CD4-positive, alpha-beta T cell treated with Interleukin-21 for 1 hour (primary cell): ENCODE measurements around the gene RBM20.
"Not testable (repeated sequence)": the region's sequence is repeated elsewhere in the genome, so short reads cannot be mapped to it uniquely, and the experiment has no call there.

Experiments
- DNase-seq: peaks from one replicate; pipeline ENCODE4 v3.0.0-alpha.2; 2020

Gene RBM20

DNA sequence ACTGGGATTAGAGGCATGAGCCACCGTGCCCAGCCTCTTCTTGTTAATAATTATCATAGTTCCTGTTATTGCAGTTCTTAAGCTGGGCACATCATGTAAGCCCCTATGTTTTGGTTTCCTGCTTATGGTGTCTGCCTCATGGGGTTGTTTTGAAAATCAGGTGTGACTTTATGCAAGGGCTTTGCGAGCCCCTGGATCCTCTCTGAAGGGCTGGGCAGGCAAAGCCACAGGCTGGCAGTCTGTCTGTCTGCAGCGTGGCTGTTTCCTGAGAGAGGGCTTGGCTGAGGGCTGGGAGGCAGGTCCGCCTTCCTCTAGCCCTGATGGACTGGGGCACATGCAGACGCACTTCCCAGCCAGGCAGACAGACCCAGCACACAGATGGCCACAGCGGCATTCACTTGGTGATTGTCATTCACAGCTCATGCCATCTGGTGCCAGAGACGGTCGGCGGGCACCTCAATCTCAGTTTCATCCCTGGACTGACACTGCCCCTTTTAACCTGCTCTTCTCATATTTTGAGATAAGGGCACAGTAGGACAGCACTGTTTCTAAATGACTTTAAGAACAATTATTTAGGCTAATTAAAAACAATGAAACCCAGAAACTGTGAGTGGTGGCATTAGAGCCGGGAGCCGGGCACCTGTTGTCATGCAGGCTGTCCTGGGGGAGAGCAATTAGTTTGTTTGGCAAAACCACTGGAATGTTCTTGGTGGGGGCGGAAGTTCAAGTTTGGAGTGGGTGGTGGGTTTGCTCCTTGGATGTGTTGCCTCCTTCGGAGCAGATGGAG, 35.5 kb downstream of the RBM20 start:
- no peak for DNase-seq

DNA sequence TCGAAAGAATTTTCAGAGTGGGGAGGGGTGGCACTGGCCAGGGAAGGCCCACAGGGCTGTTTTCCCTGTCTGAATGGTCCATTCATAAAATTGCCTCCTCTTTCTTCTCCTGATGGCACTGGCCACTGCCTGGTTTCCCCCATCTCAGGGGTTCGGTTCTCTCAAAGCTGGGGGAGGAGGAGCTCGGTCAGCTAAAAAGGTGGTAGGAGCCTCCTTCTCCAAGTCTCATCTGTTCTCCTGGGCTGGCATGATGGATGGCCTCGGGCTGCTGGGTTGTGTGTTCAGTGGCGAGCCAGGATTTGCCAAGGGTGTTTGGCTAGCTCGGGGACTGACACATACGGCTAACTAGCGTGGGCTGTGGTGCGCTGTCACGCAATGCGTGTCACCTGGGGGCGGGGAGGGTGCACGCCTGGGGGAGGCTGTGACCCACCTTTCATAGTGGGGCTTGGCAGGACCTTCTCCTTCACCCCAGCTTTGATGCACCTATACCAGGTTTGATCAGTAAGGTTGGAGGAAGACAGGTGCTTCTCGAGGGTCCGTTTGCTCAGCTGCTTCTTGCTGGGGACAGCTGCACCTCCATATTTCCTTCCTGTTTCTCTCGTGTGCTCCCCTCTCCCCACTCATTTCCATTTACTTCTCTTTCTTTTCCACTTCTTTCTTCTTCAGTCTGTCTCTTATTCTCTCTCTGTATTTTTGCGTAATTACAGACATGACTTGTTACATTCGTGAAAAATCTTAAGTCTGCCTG, 36.3 kb downstream of the RBM20 start:
- no peak for DNase-seq

DNA sequence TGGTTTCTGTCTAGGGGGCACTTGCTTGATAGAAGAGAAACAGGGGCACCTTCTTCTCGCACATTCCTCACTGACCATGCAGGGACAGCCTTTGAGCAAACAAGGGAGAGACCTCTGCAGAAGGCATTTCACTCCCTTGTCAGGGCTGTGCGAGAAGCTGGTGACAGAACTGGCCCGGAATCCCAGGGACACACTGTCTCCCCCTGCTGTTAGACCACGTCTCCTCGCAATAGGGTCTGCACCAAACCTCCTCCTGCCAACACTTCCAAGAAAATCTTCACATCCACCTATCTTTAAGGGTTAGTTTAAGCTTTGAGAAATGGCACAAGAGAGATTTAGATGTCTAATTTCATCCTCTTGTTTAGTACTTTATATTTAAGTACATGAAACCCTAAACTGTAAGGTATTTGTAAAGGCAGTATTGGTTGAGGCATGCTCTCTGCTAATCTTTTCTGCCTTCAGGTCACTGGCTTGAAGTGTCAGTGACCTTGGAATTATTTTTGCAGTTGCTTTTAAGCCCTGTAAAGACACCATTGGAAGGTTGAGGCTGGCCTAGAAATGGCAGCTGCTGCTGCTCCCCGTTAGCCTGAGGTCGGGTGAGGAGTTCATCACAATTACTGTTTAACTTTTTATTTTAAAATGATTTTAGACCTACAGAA, 37.0 kb downstream of the RBM20 start:
- DNase-seq, result peak; percentile 17

DNA sequence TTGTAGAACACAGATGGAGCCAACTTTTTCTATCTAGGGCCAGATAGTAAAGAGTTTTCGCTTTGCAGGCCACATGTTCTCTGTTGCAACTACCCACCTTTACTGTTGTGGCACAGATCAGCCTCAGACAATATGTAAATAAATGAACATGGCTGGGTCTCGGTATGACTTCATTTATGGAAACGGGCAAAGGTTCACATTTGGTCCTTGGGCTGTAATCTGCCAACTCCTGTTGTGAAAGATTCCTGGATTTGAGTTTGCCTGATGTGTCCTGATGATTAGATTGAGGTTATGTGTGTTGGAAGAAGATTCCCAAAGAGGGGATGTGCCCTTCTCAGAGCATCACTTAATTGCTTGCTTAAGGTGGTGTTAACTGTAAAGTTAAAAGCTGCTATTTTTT, 38.2 kb downstream of the RBM20 start:
- no peak for DNase-seq

DNA sequence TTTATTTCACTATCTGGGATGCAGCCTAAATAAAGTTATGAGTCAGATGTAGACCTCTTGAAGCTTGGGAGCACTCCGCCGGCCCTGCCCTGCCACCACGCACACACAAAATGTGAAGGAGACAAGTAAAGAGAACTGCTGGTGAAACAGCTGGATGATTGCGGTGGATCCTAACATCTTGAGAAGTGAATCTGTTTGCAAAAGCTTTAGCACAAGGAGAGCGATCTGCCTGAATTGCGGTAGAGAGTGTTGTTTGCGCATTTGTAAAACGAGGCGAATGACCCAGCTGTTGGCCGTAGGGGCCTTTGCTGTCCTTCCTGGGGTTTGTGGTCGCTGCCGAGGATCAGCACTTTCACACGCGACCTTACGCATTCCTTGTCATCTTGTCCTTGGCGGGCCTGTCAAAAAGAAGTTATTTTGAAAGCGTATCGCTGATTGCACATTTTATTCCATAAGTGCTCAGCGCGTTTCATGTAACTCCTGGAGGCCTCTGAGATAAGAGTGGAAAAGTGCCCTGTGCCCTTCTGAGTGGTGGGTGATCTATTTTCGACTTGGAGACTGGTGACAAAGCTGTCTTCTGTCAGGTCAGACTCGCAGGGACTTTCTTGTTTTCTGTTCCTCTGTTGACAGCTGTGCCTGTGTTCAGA, 40.8 kb downstream of the RBM20 start:
- no peak for DNase-seq

DNA sequence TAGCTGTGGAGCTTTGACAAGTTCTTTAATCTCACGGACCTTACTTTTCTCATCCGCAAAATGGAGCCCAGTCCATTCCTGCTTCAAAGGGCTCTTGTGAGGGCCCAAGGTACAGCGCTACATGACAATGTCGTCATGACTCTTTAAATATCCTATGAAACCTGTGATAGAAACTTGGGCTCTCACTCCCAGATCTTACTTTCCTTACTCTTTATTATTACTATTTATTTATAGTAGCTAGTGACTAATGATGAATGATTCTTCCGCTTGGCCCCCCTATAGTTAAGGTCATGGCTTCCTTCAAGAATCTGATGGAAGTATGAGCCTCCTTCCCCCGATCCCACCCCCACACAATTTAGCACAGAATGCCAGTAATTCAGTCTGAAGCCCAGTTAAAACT, 41.9 kb downstream of the RBM20 start:
- no peak for DNase-seq

DNA sequence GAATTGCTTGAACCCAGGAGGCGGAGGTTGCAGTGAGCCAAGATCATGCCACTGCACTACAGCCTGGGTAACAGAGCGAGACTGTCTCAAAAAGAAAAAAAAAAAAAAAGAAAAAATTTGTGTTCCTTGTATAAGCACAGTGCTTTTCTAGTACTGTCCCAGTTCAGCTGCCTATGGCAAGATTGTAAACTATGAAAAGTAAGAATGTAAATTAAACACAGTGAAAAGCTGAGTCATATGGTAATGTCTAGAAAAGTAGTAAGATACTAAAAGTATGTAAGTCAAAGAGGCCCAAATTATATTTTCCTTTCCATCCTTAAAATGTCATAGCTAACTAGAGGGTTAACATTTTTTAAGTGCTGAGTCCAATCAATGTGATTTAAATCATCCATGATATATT, 42.8 kb downstream of the RBM20 start:
- no peak for DNase-seq

DNA sequence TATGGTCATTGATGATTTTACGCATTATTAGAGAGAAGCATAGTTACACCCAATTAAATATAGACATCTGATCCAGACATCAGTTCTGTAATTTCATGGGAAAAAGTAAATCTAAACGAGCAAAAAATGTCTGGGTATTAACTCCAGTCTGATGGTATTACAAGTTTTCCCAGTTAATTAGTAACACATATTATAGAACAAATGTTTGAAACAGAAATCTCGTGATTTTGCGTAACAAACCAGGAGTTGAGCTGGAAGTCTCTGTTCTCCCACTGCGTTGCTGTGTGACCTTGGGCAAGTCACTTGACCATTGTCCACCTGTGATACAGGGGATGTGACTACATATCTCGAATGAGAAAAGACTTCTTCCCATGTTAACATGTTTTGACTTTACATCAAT, 43.3 kb downstream of the RBM20 start:
- no peak for DNase-seq

DNA sequence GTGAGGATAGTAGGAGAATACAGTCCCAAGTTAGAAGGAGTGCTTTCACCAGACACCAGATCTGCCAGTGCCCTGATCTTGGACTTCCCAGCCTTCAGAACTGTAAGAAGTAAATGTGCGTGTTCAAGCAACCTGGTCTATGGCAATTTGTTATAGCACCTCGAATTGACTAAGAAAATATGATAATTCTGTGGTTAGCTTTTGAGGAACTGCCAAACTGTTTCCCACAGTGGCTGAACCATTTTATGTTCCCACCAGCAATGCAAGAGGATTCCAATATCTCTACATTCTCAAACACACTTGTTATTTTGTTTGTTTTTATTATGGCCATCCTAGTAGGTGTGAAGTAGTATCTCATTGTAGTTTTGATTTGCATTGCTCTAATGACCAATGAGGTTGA, 47.0 kb downstream of the RBM20 start:
- DNase-seq, result no peak

DNA sequence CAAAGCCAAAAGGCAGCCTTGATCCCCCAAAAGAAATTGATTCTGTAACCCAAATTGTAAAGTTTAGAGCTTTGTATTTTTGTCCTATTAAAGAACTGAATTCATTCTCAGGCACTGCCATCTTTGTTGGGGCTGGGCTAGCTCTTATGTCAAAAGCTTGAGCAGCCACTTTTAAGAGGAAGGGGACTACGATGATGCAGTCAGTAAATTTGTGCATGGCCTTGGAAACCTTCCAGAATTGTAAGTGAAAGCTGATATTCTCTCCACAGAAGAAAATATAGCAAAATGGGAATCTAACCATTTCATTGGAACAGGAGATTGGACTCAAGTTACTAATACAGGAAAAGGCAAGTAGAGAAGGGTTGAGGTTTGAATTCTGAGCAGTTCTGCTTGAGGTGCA, 50.1 kb downstream of the RBM20 start:
- DNase-seq, result no peak

DNA sequence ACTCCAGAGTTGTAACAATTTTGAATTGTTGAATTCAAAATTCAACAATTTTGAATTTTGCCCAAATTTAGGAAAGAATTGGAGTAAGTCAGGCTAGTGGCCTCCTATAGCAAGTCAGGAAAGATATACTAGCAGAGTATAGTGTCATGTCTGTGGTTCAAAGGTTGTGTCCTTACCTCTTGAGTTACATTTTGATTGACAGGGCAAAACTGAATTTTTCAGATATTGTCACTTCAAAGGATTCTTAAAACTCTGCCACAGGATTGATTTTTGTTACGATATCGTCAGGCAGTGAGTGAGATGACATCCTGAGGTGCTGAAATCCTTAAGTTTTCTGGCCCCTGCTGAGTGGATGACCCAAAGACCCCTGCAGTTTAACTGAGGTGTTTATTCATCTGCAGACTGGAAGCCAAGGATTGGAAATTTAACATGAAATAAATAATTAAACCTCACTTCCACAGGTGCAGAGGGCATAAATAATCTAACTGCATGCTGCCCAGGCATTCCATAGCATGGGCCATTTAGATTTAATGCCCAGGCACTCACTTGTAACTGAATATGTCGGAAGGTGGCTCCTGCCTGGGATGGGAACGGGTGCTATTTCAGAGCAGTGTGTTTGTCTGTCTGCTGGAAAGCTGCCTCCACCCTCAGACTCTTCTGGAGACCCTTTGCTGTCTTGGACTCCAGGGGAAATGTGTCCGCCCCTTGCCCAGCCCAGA, 50.8 kb downstream of the RBM20 start:
- DNase-seq, result no peak

DNA sequence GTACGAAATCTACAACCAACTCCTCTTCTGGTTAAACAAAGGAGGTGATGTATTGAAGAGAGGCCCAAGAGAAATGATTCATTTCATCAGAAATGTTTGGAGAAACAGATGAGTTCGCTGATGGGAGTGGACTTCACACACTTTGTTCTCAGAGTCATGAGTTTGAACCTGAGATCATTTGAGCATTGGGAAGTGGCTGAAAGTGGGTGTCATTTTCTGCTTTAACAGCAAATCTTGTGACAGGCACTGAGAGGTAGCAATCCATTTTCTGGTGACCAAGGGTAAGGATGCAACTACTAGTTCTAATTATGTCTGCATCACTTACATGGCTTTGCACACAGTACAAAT, 51.4 kb downstream of the RBM20 start:
- DNase-seq, result no peak

DNA sequence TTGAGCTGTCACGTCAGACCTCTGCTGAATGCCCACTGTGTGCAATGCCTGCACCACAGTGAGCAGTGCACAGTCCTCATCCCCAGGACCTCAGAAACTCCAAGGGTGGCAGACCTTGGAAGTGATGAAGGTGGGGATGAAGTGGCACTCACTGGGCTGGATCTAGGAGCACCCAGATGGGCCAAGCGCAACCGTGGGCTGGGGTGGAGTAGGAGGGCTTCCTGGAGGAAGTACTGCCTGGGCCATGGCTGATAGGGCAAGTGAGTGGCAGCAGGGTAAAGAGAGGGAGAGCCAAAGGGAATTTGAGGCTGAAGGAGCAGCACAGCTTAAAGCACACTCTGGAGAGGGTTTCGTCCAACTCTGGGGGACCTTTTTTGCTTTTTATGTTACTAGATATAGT, 52.3 kb downstream of the RBM20 start:
- DNase-seq, result no peak

DNA sequence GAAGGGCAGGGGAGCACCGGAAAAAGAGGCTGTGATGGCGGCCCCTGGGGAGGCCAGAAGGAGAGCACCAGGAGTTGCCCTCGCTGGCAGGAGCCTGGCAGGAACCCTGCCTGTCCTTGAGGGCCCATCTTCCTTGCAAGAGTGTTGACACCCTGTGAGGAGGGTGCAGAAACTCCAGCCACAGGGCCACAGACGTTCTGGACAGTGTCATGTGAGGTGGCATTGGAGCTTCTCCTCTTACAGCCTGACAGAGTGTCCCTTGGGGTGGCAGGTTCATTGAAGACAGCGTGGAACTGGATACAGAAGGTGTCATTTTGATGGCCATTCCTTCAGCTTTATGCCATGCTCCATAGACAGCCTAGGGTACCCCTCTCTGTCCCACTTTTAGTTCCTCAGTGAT, 54.2 kb downstream of the RBM20 start:
- no peak for DNase-seq

DNA sequence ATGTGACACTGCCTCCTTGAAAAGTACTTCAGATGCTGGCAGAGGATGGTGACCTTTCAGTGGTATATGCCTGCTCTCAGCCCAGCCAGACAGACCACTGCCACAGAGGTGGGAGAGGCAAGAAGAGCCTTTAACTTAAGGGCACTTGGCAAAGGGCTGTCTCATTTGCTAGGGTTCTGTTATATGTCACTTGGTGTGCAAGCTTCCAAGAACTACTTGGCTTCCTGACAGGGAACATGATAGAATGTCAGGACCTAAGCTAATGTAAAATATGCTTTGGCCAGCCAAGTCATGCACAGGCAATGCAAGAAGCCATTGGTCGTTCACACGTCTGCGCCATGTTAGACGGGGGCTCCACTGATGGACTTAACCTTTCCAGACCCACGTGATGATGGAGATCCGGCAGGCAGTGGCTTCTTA, 54.7 kb downstream of the RBM20 start:
- no peak for DNase-seq

DNA sequence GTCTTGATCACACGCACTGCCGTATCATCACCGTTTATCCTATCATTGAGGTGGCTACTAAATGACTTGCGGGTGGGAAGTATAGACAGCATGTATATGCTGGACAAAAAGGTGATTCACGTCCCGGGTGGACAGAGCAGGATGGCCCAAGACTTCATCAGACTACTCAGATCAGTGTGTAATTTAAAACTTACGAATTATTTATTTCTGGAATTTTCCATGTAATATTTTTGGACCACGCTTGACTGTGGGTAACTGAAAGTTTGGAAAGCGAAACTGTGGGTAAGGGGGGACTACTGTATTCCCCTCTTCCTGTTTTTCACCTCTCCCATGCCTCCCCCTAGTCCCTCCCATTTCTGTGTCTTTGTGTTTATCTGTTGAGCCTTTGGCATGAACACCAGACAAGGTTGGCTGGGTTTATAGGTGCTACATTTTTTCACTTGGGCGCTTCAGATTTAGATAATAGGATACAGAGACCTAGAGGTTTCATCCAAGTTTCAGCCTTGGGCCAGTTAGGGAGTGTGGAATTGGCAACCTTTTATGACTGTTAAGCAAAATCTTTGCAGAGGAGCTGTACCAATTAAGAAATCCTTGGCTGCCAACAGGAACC, 55.8 kb downstream of the RBM20 start:
- DNase-seq, result no peak

DNA sequence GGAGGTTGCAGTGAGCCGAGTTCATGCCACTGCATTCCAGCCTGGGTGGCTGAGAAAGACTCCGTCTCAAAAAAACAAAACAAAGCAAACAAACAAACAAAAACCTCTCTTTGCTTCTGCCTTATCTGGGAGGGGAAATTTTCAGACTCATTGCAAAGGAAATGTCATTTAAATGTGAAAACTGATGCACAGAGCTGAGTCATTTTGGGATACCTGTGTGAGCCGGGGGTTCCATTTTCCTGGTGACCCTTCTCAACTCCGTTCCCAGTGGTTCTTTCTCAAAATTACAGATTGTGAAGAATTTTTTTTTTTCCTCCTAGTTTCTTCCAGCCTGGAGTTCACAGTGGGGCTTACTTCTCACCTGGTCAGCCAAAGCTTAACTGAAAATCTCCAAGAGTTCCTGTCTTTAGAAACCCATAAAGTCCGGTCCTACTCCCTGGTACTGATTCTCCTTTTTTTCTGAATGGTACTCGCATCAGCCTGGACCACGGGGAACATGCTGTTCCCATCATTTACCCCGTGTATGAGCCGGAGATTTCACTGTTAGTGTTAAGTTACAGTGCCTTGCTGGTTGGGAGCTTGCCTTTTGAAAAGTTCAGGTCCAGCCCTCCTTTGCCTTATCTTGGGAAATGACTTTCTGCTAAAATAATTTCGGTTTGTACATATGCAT, 56.9 kb downstream of the RBM20 start:
- DNase-seq, result no peak

DNA sequence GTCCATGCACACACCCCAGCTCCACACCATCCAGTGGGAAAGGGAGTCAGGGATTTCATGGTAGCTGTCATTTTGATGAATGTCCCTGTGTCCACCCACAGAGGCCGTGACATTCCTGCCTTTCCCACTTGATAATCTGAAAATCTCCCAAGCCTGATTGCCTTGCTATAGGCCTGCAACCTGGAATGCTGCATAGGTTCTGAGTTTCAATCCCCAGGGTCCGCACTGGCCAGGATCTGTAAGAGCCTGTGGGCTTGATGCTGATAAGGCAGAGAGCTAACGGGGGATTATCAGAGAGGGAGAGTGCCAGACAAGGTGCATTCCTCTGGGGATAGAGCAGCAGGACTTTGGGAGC, 57.5 kb downstream of the RBM20 start:
- DNase-seq, result no peak

DNA sequence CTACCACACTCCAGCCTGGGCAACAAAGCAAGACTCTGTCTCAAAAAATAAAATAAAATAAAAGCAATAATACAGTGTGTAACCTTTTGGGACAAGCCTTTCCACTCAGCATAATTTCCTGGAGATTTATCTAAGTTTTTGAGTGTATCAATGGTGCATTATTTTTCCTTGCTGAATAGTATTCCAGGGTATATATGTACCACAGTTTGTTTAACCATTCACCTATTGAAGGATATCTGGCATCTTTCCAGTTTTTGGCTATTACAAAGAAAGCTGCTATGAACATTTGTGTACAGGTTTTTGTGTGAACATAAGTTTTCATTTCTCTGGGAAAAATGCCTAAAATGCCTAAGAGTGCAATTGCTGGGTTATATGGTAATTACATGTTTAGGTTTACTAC, 59.9 kb downstream of the RBM20 start:
- DNase-seq, result no peak

DNA sequence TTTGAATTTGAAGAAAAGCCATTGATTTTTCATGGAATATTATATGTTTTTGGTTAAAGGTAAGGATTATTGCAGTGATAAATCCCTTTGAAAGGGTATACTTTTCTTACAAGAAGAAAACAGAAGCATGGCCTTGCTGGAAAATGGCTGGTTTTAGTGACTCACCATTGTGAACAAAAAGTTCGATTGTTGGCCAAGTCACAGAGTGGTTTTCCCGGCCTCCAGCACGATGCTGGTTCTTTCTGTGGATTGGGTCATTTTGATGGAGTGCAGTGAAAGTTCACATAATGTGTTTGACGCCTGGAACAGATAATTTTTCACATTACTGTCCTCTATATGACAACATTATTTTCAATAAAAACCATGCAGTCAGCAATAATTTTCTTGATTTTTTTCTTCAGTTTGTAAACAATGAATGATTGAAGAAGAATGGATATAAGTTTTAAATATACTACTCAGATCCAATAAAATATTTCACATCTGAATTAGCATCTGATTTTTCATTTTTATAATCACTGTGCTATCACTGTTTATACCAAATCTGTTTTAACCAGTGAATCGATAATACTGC, 60.9 kb downstream of the RBM20 start:
- DNase-seq, result no peak

DNA sequence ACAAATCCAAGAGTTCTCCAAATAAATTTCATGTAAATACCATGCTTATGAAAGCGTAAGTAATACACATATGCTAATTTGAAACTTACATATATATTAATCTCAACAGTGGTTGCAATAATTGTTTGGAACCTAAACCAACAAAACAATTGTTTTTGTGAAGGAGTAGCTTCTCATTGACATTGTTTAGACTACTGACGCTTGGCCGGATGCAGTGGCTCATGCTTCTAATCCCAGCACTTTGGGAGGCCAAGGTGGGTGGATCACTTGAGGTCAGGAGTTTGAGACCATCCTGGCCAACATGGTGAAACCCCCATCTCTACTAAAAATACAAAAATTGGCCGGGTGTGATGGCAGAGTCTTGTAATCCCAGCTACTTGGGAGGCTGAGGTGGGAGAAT, 61.5 kb downstream of the RBM20 start:
- DNase-seq, result not testable (repeated sequence)

DNA sequence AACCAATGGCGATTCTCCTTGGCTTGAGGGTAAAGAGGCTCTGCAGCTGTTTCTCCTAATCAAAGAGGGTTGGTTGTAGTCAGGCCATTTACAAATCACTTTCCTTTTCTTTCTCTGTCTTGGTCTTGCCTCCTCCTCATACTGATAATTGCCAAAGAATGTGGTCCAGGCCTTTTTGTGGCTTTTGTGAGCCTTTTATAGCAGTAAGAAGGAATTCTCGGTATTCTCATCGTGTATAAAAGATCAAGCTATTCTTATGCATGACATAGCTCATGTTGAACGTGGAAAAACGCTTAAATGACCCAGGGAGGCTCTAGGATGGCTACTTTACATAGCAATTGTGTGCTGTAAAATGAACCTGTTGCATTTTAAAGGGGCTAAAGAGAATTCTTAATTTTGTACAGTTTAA, 62.6 kb downstream of the RBM20 start:
- no peak for DNase-seq
